Measurements from ENCODE around the gene IGLON5.

The IGLON5 gene

DNA sequence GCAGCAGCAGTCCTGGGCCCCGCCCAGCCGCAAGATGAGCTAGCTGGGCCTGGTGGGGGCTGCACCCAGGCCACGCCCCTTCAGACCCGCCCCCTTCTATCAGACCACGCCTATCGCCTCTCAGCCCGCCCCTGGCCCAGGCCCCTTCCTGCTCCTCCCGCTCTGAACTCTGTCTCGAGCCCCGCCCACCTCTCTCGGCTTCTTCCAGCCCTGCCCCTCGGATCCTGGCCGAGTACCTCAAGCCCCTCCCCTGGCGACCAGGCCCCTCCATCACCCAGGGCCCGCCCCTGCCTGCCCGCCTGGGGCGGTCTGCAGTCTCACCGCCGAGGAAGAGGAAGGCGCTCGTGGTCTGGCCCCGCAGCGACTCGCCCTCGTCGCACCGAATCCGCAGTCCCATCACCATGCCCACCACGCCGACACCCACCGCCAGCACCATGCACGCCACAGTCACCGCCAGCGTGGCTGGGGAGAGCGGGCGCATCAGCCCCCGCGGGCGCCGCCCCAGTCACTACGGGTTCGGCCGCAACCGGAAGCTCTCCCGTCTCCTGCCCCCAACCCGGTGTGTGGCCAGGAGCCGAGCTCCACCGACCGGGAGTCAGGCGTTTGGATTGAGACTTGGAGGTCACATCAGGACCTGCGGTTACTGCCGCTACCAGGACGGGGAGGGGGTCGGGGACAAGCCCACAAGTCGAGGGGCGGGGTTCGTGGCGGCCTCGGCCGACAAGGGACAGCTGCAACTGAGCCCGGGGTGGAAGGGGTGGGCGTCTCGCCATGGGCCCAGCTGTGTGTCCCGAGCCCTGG lies 56.3 kb downstream of the IGLON5 start:
- Histone ChIP-seq H3K36me3 (replicated peaks in 1 of 2; ENCODE audit: control insufficient read depth in 2 of 2, insufficient read depth in 2 of 2, low read length in 2 of 2) (no peaks in the 10 kb centered on the region), H3K27me3 (ENCODE audit: control insufficient read depth in 3 of 3, insufficient read depth in 3 of 3, low read depth in 1 of 3, low read length in 3 of 3) (peaks cover 0 to 15% (median 0%) of the 10 kb centered on the region in 3 experiments), H2AFZ (ENCODE audit: low read length) (peak overlapping the region; percentile 98), H3K4ac (ENCODE audit: low read length) (peak overlapping the region; percentile 53), H3K27ac (replicated peaks; ENCODE audit: low read length) (peak overlapping the region; percentile 95), H3K9me3 (replicated peaks in 1 of 2; ENCODE audit: control insufficient read depth in 2 of 2, insufficient read depth in 1 of 2, low read depth in 1 of 2, low read length in 2 of 2) (no peaks in the 10 kb centered on the region), H3K4me2 (ENCODE audit: insufficient read depth, low read length, poor library complexity, severe bottlenecking) (peak overlapping the region; percentile 89), H3K18ac (ENCODE audit: low read length) (peak overlapping the region; percentile 99), H3K9ac (ENCODE audit: low read depth, low read length, poor library complexity) (peak overlapping the region; percentile 98), H2BK5ac (ENCODE audit: low read length) (peak overlapping the region; percentile 98), H4K91ac (ENCODE audit: low read depth, low read length, poor library complexity) (peak overlapping the region; percentile 72), H3K4me3 (ENCODE audit: low read length in 2 of 2) (peak overlapping the region; percentile 70 to 93), H3K14ac (ENCODE audit: low read length) (peak overlapping the region; percentile 90), H2BK12ac (ENCODE audit: low read length) (peak overlapping the region; percentile 90), H2BK120ac (ENCODE audit: low read depth, low read length) (peak overlapping the region; percentile 97), H2BK15ac (ENCODE audit: low read length) (peak overlapping the region; percentile 79), H2AK5ac (ENCODE audit: low read depth, low read length) (peak overlapping the region; percentile 99), H3K23ac (ENCODE audit: low read depth, low read length, poor library complexity) (peak overlapping the region; percentile 100), H4K8ac (ENCODE audit: low read depth, low read length) (peak overlapping the region; percentile 93), H3K4me1 (ENCODE audit: control insufficient read depth in 2 of 2, insufficient read depth in 1 of 2, low read depth in 1 of 2, low read length in 2 of 2) (peaks cover 12 to 15% of the 10 kb centered on the region in 2 donors), H3K79me1 (ENCODE audit: low read depth, low read length) (peaks cover 4% of the 10 kb centered on the region)
- DNase-seq (ENCODE audit: low spot score) = peak; percentile 99
- WGBS, 2 donors (ENCODE audit: extremely low coverage in 2 of 2, insufficient read length in 2 of 2, insufficient replicate concordance in 1 of 2) = no CpG with 5 or more reads among the region's 64 CpGs

DNA sequence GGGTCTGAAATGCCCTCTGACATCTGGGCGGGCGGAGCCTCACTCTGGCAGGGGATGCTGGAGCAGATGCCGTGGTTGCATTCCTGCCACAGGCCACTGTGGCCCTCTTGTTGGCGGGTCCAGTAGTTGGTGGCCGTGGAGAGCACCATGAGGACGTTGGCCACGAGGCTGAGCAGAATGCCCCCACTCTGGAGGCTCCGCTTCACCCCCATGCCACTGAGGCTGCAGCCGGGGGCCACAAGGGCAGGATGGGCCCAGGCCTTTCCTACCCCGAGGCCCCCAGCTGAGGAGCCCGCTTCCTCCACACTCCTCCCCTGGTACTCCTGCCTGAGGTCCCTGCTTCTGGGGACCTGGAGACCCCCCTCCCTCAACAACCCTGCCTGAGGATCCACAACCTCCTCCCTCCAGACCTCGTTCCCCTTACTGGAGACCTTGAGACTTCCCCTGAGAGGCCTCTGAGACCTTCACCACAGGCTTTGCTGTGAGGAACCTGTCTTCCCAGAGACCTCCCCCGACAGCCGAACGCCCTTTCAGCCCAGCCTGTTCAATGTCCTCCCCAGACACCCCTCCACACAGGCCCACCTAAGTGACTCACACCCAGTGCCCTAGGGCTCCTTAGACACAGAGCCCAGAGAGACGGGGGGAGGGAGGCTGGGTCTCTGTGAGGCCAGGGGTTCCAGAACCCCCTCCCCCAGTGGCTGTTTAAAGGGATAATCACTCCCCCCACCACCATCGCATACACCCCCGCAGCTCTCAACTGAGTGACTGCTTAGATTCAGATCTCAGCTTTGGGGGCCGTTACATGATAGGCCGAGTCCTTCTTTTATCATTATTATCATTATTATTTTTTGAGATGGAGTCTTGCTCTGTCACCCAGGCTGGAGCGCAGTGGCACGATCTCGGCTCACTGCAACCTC lies 57.2 kb downstream of the IGLON5 start, which contains the start of gene CLDND2:
CLDND2 (minus strand) TSS at position 638 of the 917 bp plus-strand sequence; CDS start at position 212, 426 bp downstream.
- H3K4ac ChIP-seq (ENCODE audit: low read length) = peak within 1 kb of the TSS; percentile 85
- DNase-seq (ENCODE audit: low spot score) = no peak
- no peaks in the 10 kb centered on the region for H3K36me3 ChIP-seq (replicated peaks in 1 of 2; ENCODE audit: control insufficient read depth in 2 of 2, insufficient read depth in 2 of 2, low read length in 2 of 2)
- peaks cover 0 to 18% (median 0%) of the 10 kb centered on the region in 3 experiments for H3K27me3 ChIP-seq (ENCODE audit: control insufficient read depth in 3 of 3, insufficient read depth in 3 of 3, low read depth in 1 of 3, low read length in 3 of 3)
- H3K4me3 ChIP-seq (ENCODE audit: low read length in 2 of 2) = peak within 1 kb of the TSS; percentile 70 to 89
- peak within 1 kb of the TSS; percentile 100 for H3K23ac ChIP-seq (ENCODE audit: low read depth, low read length, poor library complexity)
- H3K9ac ChIP-seq (ENCODE audit: low read depth, low read length, poor library complexity) = peak within 1 kb of the TSS; percentile 98
- peak within 1 kb of the TSS; percentile 98 for H2BK5ac ChIP-seq (ENCODE audit: low read length)
- H3K79me1 ChIP-seq (ENCODE audit: low read depth, low read length) = peaks cover 4% of the 10 kb centered on the region
- peak within 1 kb of the TSS; percentile 72 for H4K91ac ChIP-seq (ENCODE audit: low read depth, low read length, poor library complexity)
- peak within 1 kb of the TSS; percentile 99 for H2AK5ac ChIP-seq (ENCODE audit: low read depth, low read length)
- H3K4me1 ChIP-seq (ENCODE audit: control insufficient read depth in 2 of 2, insufficient read depth in 1 of 2, low read depth in 1 of 2, low read length in 2 of 2) = peaks cover 12 to 15% of the 10 kb centered on the region in 2 donors
- no peaks in the 10 kb centered on the region for H3K9me3 ChIP-seq (replicated peaks in 1 of 2; ENCODE audit: control insufficient read depth in 2 of 2, insufficient read depth in 1 of 2, low read depth in 1 of 2, low read length in 2 of 2)
- peak within 1 kb of the TSS; percentile 79 for H2BK15ac ChIP-seq (ENCODE audit: low read length)
- H3K14ac ChIP-seq (ENCODE audit: low read length) = peak within 1 kb of the TSS; percentile 90
- peak within 1 kb of the TSS; percentile 99 for H3K18ac ChIP-seq (ENCODE audit: low read length)
- H2AFZ ChIP-seq (ENCODE audit: low read length) = peak within 1 kb of the TSS; percentile 98
- H4K8ac ChIP-seq (ENCODE audit: low read depth, low read length) = peak within 1 kb of the TSS; percentile 93
- peak within 1 kb of the TSS; percentile 95 for H3K27ac ChIP-seq (replicated peaks; ENCODE audit: low read length)
- peak within 1 kb of the TSS; percentile 89 for H3K4me2 ChIP-seq (ENCODE audit: insufficient read depth, low read length, poor library complexity, severe bottlenecking)
- no CpG with 5 or more reads among the region's 23 CpGs for WGBS, 2 donors (ENCODE audit: extremely low coverage in 2 of 2, insufficient read length in 2 of 2, insufficient replicate concordance in 1 of 2)
- peak within 1 kb of the TSS; percentile 97 for H2BK120ac ChIP-seq (ENCODE audit: low read depth, low read length)
- H2BK12ac ChIP-seq (ENCODE audit: low read length) = peak within 1 kb of the TSS; percentile 90

DNA sequence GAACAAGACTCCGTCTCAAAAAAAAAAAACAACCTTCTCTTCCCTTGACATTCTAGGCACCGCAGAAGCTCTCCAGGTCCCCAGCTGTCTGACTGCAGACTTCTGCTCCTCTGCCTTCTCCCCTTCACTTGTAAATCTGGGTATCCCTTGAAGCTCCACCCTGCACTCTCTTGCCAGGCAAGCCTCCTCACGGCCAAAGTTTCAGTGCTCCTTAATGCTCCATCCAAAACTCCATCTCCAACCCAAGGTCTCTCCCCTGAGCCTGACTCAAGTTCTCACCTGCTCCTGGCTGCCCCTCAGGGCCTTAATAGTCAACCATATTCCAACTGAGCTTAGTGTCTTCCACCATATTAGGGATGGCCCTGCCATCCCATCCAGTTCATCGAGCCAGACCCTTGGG lies 58.8 kb downstream of the IGLON5 start:
- no peak overlapping the region for H2BK15ac ChIP-seq (ENCODE audit: low read length)
- H2BK12ac ChIP-seq (ENCODE audit: low read length) = no peak overlapping the region
- H2AK5ac ChIP-seq (ENCODE audit: low read depth, low read length) = no peak overlapping the region
- H2BK120ac ChIP-seq (ENCODE audit: low read depth, low read length) = no peak overlapping the region
- no peak overlapping the region for H3K27ac ChIP-seq (replicated peaks; ENCODE audit: low read length)
- H3K4me3 ChIP-seq (ENCODE audit: low read length in 2 of 2) = no peak overlapping the region
- no peak for DNase-seq (ENCODE audit: low spot score)
- H4K91ac ChIP-seq (ENCODE audit: low read depth, low read length, poor library complexity) = no peak overlapping the region
- no peak overlapping the region for H3K4me2 ChIP-seq (ENCODE audit: insufficient read depth, low read length, poor library complexity, severe bottlenecking)
- no peak overlapping the region for H2BK5ac ChIP-seq (ENCODE audit: low read length)
- no peak overlapping the region for H3K4ac ChIP-seq (ENCODE audit: low read length)
- no peak overlapping the region for H3K9ac ChIP-seq (ENCODE audit: low read depth, low read length, poor library complexity)
- H3K9me3 ChIP-seq (replicated peaks in 1 of 2; ENCODE audit: control insufficient read depth in 2 of 2, insufficient read depth in 1 of 2, low read depth in 1 of 2, low read length in 2 of 2) = no peaks in the 10 kb centered on the region
- peaks cover 0 to 23% (median 0%) of the 10 kb centered on the region in 3 experiments for H3K27me3 ChIP-seq (ENCODE audit: control insufficient read depth in 3 of 3, insufficient read depth in 3 of 3, low read depth in 1 of 3, low read length in 3 of 3)
- WGBS, 2 donors (ENCODE audit: extremely low coverage in 2 of 2, insufficient read length in 2 of 2, insufficient replicate concordance in 1 of 2) = no CpG with 5 or more reads among the region's 4 CpGs
- H2AFZ ChIP-seq (ENCODE audit: low read length) = no peak overlapping the region
- H3K4me1 ChIP-seq (ENCODE audit: control insufficient read depth in 2 of 2, insufficient read depth in 1 of 2, low read depth in 1 of 2, low read length in 2 of 2) = peaks cover 10 to 15% of the 10 kb centered on the region in 2 donors
- H3K79me1 ChIP-seq (ENCODE audit: low read depth, low read length) = peaks cover 4% of the 10 kb centered on the region
- no peak overlapping the region for H3K18ac ChIP-seq (ENCODE audit: low read length)
- no peak overlapping the region for H3K23ac ChIP-seq (ENCODE audit: low read depth, low read length, poor library complexity)
- H4K8ac ChIP-seq (ENCODE audit: low read depth, low read length) = no peak overlapping the region
- H3K14ac ChIP-seq (ENCODE audit: low read length) = no peak overlapping the region
- no peaks in the 10 kb centered on the region for H3K36me3 ChIP-seq (replicated peaks in 1 of 2; ENCODE audit: control insufficient read depth in 2 of 2, insufficient read depth in 2 of 2, low read length in 2 of 2)

All from neuronal stem cell (in vitro differentiated cells).